Measurements from ENCODE around the gene HSDL1.

DNA sequence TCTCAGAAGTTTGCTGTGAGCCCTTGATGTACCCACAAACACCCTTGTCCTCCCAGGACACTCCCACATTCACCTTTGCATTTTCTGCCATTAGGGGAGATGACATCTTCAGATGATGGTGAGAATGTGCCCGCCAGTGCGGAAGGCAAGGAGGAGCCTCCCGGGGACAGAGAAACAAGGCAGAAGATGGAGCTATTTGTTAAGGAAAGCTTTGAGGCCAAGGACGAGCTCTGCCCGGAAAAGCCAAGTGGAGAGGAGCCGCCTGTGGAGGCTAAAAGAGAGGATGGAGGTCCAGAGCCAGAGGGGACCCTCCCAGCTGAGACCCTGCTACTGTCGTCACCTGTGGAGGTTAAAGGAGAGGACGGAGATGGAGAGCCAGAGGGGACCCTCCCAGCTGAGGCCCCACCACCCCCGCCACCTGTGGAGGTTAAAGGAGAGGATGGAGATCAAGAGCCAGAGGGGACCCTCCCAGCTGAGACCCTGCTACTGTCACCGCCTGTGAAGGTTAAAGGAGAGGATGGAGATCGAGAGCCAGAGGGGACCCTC lies 24.9 kb upstream of the HSDL1 start:
- TF ChIP-seq, protein P1, sequence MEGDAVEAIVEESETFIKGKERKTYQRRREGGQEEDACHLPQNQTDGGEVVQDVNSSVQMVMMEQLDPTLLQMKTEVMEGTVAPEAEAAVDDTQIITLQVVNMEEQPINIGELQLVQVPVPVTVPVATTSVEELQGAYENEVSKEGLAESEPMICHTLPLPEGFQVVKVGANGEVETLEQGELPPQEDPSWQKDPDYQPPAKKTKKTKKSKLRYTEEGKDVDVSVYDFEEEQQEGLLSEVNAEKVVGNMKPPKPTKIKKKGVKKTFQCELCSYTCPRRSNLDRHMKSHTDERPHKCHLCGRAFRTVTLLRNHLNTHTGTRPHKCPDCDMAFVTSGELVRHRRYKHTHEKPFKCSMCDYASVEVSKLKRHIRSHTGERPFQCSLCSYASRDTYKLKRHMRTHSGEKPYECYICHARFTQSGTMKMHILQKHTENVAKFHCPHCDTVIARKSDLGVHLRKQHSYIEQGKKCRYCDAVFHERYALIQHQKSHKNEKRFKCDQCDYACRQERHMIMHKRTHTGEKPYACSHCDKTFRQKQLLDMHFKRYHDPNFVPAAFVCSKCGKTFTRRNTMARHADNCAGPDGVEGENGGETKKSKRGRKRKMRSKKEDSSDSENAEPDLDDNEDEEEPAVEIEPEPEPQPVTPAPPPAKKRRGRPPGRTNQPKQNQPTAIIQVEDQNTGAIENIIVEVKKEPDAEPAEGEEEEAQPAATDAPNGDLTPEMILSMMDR (IDR thresholded peaks at IDR 0.05; ENCODE audit: extremely low read depth in 1 of 2, insufficient read depth in 1 of 2, low read depth in 1 of 2, low read length in 2 of 2) = no peak
- TF ChIP-seq POLR2A (IDR thresholded peaks at IDR 0.05; ENCODE audit: low read depth, low read length) (no peak), EZH2 (IDR thresholded peaks at IDR 0.05; ENCODE audit: borderline replicate concordance, low read depth, low read length, severe bottlenecking) (no peak)
